T-helper 2 cell treated with Interferon-gamma antibody and Interleukin-4, amounts not matched to agents 5 μg/mL and 100 μg/mL, for 36 hours (primary cell): ENCODE data around the gene FARP1.

ENCODE experiments used
- DNase-seq: peaks from one replicate; pipeline ENCODE4 v3.0.0; 2021; ENCODE audit warnings: low spot score
- H3K27ac Mint-ChIP-seq: one replicate; pipeline ENCODE4 v1.8.0; 2021; ENCODE audit warnings: mild to moderate bottlenecking, mixed read lengths
- H3K27me3 Mint-ChIP-seq: one replicate; pipeline ENCODE4 v1.8.0; 2021; ENCODE audit warnings: low read depth, mixed read lengths
- H3K36me3 Mint-ChIP-seq: one replicate; pipeline ENCODE4 v1.8.0; 2021; ENCODE audit warnings: low read depth, mixed read lengths
- H3K4me1 Mint-ChIP-seq: one replicate; pipeline ENCODE4 v1.8.0; 2021; ENCODE audit warnings: low read depth, mixed read lengths
- H3K4me3 Mint-ChIP-seq: one replicate; pipeline ENCODE4 v1.8.0; 2022; ENCODE audit warnings: mild to moderate bottlenecking, moderate library complexity, mixed read lengths
- H3K9me3 Mint-ChIP-seq: one replicate; pipeline ENCODE4 v1.8.0; 2021; ENCODE audit warnings: mixed read lengths

Gene FARP1

GRCh38 chr13:98333486-98333885 lies 190.6 kb downstream of the FARP1 start:
- no peaks in the 10 kb centered on the region for H3K9me3 Mint-ChIP-seq
- no peak overlapping the region for H3K4me3 Mint-ChIP-seq
- H3K27me3 Mint-ChIP-seq = no peaks in the 10 kb centered on the region
- H3K36me3 Mint-ChIP-seq = no peaks in the 10 kb centered on the region
- no peak overlapping the region for H3K27ac Mint-ChIP-seq
- no peaks in the 10 kb centered on the region for H3K4me1 Mint-ChIP-seq
- no peak for DNase-seq

GRCh38 chr13:98334620-98335205 lies 191.8 kb downstream of the FARP1 start:
- H3K27me3 Mint-ChIP-seq = no peaks in the 10 kb centered on the region

GRCh38 chr13:98335721-98336120 lies 192.8 kb downstream of the FARP1 start:
- no peak overlapping the region for H3K27ac Mint-ChIP-seq
- H3K4me1 Mint-ChIP-seq = no peaks in the 10 kb centered on the region
- no peak for DNase-seq
- H3K27me3 Mint-ChIP-seq = no peaks in the 10 kb centered on the region
- H3K9me3 Mint-ChIP-seq = no peaks in the 10 kb centered on the region
- no peaks in the 10 kb centered on the region for H3K36me3 Mint-ChIP-seq
- H3K4me3 Mint-ChIP-seq = no peak overlapping the region

More at GRCh38 chr13:98334620-98335205, 191.8 kb downstream of the FARP1 start:
- Mint-ChIP-seq H3K4me3 (no peak overlapping the region), H3K36me3 (no peaks in the 10 kb centered on the region), H3K4me1 (no peaks in the 10 kb centered on the region), H3K27ac (no peak overlapping the region), H3K9me3 (no peaks in the 10 kb centered on the region)
- DNase-seq = no peak

- H3K9me3 Mint-ChIP-seq = no peaks in the 10 kb centered on the region
- H3K27ac Mint-ChIP-seq = no peak overlapping the region
- DNase-seq = no peak
- H3K27me3 Mint-ChIP-seq = no peaks in the 10 kb centered on the region
- no peaks in the 10 kb centered on the region for H3K4me1 Mint-ChIP-seq
- H3K36me3 Mint-ChIP-seq = no peaks in the 10 kb centered on the region
- H3K4me3 Mint-ChIP-seq = no peak overlapping the region
These were observed 195.4 kb downstream of the FARP1 start for GRCh38 chr13:98338310-98338709.

GRCh38 chr13:98339684-98340425 lies 197.0 kb downstream of the FARP1 start:
- Mint-ChIP-seq H3K4me1 (no peaks in the 10 kb centered on the region), H3K27me3 (no peaks in the 10 kb centered on the region), H3K36me3 (no peaks in the 10 kb centered on the region), H3K9me3 (no peaks in the 10 kb centered on the region), H3K27ac (no peak overlapping the region), H3K4me3 (no peak overlapping the region)
- no peak for DNase-seq

- Mint-ChIP-seq H3K36me3 (no peaks in the 10 kb centered on the region), H3K27me3 (no peaks in the 10 kb centered on the region), H3K27ac (no peak overlapping the region), H3K4me3 (no peak overlapping the region), H3K4me1 (no peaks in the 10 kb centered on the region), H3K9me3 (no peaks in the 10 kb centered on the region)
- DNase-seq = no peak
These were observed 200.1 kb downstream of the FARP1 start for GRCh38 chr13:98342953-98343352.

GRCh38 chr13:98343461-98343860 lies 200.6 kb downstream of the FARP1 start:
- no peak overlapping the region for H3K4me3 Mint-ChIP-seq
- no peak for DNase-seq
- no peaks in the 10 kb centered on the region for H3K27me3 Mint-ChIP-seq
- H3K4me1 Mint-ChIP-seq = no peaks in the 10 kb centered on the region
- no peaks in the 10 kb centered on the region for H3K9me3 Mint-ChIP-seq
- H3K27ac Mint-ChIP-seq = no peak overlapping the region
- no peaks in the 10 kb centered on the region for H3K36me3 Mint-ChIP-seq

- Mint-ChIP-seq H3K36me3 (no peaks in the 10 kb centered on the region), H3K9me3 (no peaks in the 10 kb centered on the region)
These were observed 201.5 kb downstream of the FARP1 start for GRCh38 chr13:98344392-98344791.

GRCh38 chr13:98345107-98345935 lies 202.4 kb downstream of the FARP1 start:
- no peak for DNase-seq
- H3K4me3 Mint-ChIP-seq = no peak overlapping the region
- H3K9me3 Mint-ChIP-seq = no peaks in the 10 kb centered on the region
- H3K4me1 Mint-ChIP-seq = no peaks in the 10 kb centered on the region
- no peak overlapping the region for H3K27ac Mint-ChIP-seq
- H3K36me3 Mint-ChIP-seq = no peaks in the 10 kb centered on the region
- no peaks in the 10 kb centered on the region for H3K27me3 Mint-ChIP-seq

More at GRCh38 chr13:98344392-98344791, 201.5 kb downstream of the FARP1 start:
- Mint-ChIP-seq H3K4me1 (no peaks in the 10 kb centered on the region), H3K27ac (no peak overlapping the region), H3K27me3 (no peaks in the 10 kb centered on the region), H3K4me3 (no peak overlapping the region)
- no peak for DNase-seq

- Mint-ChIP-seq H3K9me3 (no peaks in the 10 kb centered on the region), H3K4me1 (no peaks in the 10 kb centered on the region), H3K27ac (no peak overlapping the region)
These were observed 204.2 kb downstream of the FARP1 start for GRCh38 chr13:98346904-98347636.

GRCh38 chr13:98347756-98348155 lies 204.9 kb downstream of the FARP1 start:
- Mint-ChIP-seq H3K27ac (no peak overlapping the region), H3K27me3 (peaks cover 4% of the 10 kb centered on the region), H3K36me3 (no peaks in the 10 kb centered on the region), H3K9me3 (no peaks in the 10 kb centered on the region), H3K4me3 (no peak overlapping the region), H3K4me1 (no peaks in the 10 kb centered on the region)
- no peak for DNase-seq

More at GRCh38 chr13:98346904-98347636, 204.2 kb downstream of the FARP1 start:
- Mint-ChIP-seq H3K27me3 (peaks cover under 1% of the 10 kb centered on the region), H3K4me3 (no peak overlapping the region), H3K36me3 (no peaks in the 10 kb centered on the region)
- DNase-seq = no peak

- no peak overlapping the region for H3K4me3 Mint-ChIP-seq
- H3K4me1 Mint-ChIP-seq = no peaks in the 10 kb centered on the region
- no peaks in the 10 kb centered on the region for H3K36me3 Mint-ChIP-seq
- peaks cover 4% of the 10 kb centered on the region for H3K27me3 Mint-ChIP-seq
- DNase-seq = no peak
- no peaks in the 10 kb centered on the region for H3K9me3 Mint-ChIP-seq
- H3K27ac Mint-ChIP-seq = no peak overlapping the region
These were observed 205.7 kb downstream of the FARP1 start for GRCh38 chr13:98348466-98349200.

GRCh38 chr13:98349731-98350305 lies 206.9 kb downstream of the FARP1 start:
- H3K27me3 Mint-ChIP-seq = peaks cover 4% of the 10 kb centered on the region
- H3K4me3 Mint-ChIP-seq = no peak overlapping the region
- H3K36me3 Mint-ChIP-seq = no peaks in the 10 kb centered on the region
- no peak for DNase-seq
- no peak overlapping the region for H3K27ac Mint-ChIP-seq
- H3K4me1 Mint-ChIP-seq = no peaks in the 10 kb centered on the region
- H3K9me3 Mint-ChIP-seq = no peaks in the 10 kb centered on the region
